Trophoblast cell (in vitro differentiated cells and primary cell): ENCODE measurements around the gene GCH1.
"Not testable (repeated sequence)": the region's sequence is repeated elsewhere in the genome, so short reads cannot be mapped to it uniquely, and the experiment has no call there.

Experiments used
- DNase-seq, 2 donors: peaks; one replicate each; pipeline ENCODE4 v3.0.0-alpha.2; 2016
- H2AFZ ChIP-seq: 2 replicates; pipeline ENCODE4 v1.6.1; 2013; ENCODE audit warnings: low read length, moderate library complexity, mild to moderate bottlenecking; ENCODE audit not compliant: insufficient read depth, poor library complexity
- H2AK5ac ChIP-seq: 2 replicates; pipeline ENCODE4 v1.6.1; 2013; ENCODE audit warnings: mild to moderate bottlenecking, low read length
- H2BK120ac ChIP-seq: 2 replicates; pipeline ENCODE4 v1.6.1; 2013; ENCODE audit warnings: low read length, mild to moderate bottlenecking, moderate library complexity; ENCODE audit not compliant: insufficient read depth, poor library complexity
- H2BK12ac ChIP-seq: 2 replicates; pipeline ENCODE4 v1.6.1; 2013; ENCODE audit warnings: mild to moderate bottlenecking, low read length, moderate library complexity
- H2BK5ac ChIP-seq: 2 replicates; pipeline ENCODE4 v1.6.1; 2013; ENCODE audit warnings: low read length, low read depth, moderate library complexity, mild to moderate bottlenecking; ENCODE audit not compliant: poor library complexity
- H3K14ac ChIP-seq: 2 replicates; pipeline ENCODE4 v1.6.1; 2013; ENCODE audit warnings: mild to moderate bottlenecking, low read length
- H3K18ac ChIP-seq: 2 replicates; pipeline ENCODE4 v1.6.1; 2013; ENCODE audit warnings: mild to moderate bottlenecking, low read length
- H3K23ac ChIP-seq: 2 replicates; pipeline ENCODE4 v1.6.1; 2013; ENCODE audit warnings: low read length
- H3K27ac ChIP-seq: 2 replicates; pipeline ENCODE4 v1.5.1; 2013; ENCODE audit warnings: low read depth, mild to moderate bottlenecking, inconsistent platforms, low read length, moderate library complexity
- H3K27me3 ChIP-seq: 2 replicates; pipeline ENCODE4 v1.6.1; 2013; ENCODE audit warnings: inconsistent platforms, mild to moderate bottlenecking, low read length, moderate library complexity; ENCODE audit not compliant: insufficient read depth
- H3K36me3 ChIP-seq, 2 experiments: 1 replicate in 1 of 2; 2 replicates in 1 of 2; pipeline ENCODE4 v1.6.1; 2013; ENCODE audit warnings: low read length in 2 of 2, mild to moderate bottlenecking in 2 of 2, moderate library complexity in 1 of 2; ENCODE audit not compliant: insufficient read depth in 2 of 2, control insufficient read depth in 1 of 2
- H3K4ac ChIP-seq: 2 replicates; pipeline ENCODE4 v1.6.1; 2013; ENCODE audit warnings: low read depth, mild to moderate bottlenecking, low read length, moderate library complexity
- H3K4me1 ChIP-seq, 2 experiments: 1 replicate in 1 of 2; 2 replicates in 1 of 2; pipeline ENCODE4 v1.6.1; 2013; ENCODE audit warnings: low read length in 2 of 2, mild to moderate bottlenecking in 2 of 2, moderate library complexity in 1 of 2; ENCODE audit not compliant: insufficient read depth in 2 of 2, control insufficient read depth in 1 of 2
- H3K4me2 ChIP-seq: 2 replicates; pipeline ENCODE4 v1.6.1; 2013; ENCODE audit warnings: inconsistent platforms, mild to moderate bottlenecking, low read length, moderate library complexity
- H3K4me3 ChIP-seq: 2 replicates; pipeline ENCODE4 v1.5.1; 2013; ENCODE audit warnings: mild to moderate bottlenecking, low read depth, low read length, inconsistent platforms
- H3K79me1 ChIP-seq: one replicate; pipeline ENCODE4 v1.6.1; 2013; ENCODE audit warnings: low read length
- H3K79me2 ChIP-seq: 2 replicates; pipeline ENCODE4 v1.6.1; 2013; ENCODE audit warnings: low read length, mild to moderate bottlenecking; ENCODE audit not compliant: control insufficient read depth, insufficient read depth, poor library complexity
- H3K9ac ChIP-seq: 2 replicates; pipeline ENCODE4 v1.6.1; 2013; ENCODE audit warnings: mild to moderate bottlenecking, low read length
- H3K9me3 ChIP-seq: 2 replicates; pipeline ENCODE4 v1.6.1; 2013; ENCODE audit warnings: low read depth, mild to moderate bottlenecking, control low read depth, inconsistent platforms, low read length; ENCODE audit not compliant: insufficient read depth
- H4K12ac ChIP-seq: 2 replicates; pipeline ENCODE4 v1.6.1; 2013; ENCODE audit warnings: low read depth, mild to moderate bottlenecking, low read length, moderate library complexity
- H4K8ac ChIP-seq: 2 replicates; pipeline ENCODE4 v1.6.1; 2013; ENCODE audit warnings: low read depth, mild to moderate bottlenecking, low read length, moderate library complexity
- H4K91ac ChIP-seq: one replicate; pipeline ENCODE4 v1.6.1; 2013; ENCODE audit warnings: low read depth, mild to moderate bottlenecking, low read length, moderate library complexity
- WGBS: extraction: QIAGEN DNeasy Blood & Tissue Kit; methylation state at CpG from one replicate; pipeline ENCODE4 v1.1.7; 2013; ENCODE audit warnings: missing lambda C conversion rate; ENCODE audit not compliant: insufficient read length, insufficient coverage; ENCODE audit errors: extremely low coverage; 5-methylcytosine and 5-hydroxymethylcytosine counted together

The GCH1 gene

DNA sequence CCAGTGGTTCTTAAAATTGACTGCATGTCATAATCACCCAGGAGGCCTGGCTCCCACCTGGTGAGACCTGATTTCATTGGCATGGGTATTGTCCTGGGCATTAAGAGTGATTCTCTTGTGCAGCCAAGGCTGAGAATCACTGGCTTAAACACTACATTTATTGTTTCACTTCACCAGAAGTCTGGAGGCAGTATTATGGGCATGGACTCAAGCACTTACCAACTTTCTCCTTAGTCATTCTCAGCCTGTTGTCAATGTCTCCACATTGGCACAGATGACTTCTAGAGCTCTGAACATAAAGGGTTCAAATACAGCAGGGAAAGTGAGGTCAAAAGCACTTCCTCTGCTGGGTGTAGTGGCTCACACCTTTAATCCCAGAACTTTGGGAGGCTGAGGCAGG is 25.6 kb upstream of the GCH1 start:
- Histone ChIP-seq H3K79me1 (no peaks in the 10 kb centered on the region), H3K9ac (no peak overlapping the region)

DNA sequence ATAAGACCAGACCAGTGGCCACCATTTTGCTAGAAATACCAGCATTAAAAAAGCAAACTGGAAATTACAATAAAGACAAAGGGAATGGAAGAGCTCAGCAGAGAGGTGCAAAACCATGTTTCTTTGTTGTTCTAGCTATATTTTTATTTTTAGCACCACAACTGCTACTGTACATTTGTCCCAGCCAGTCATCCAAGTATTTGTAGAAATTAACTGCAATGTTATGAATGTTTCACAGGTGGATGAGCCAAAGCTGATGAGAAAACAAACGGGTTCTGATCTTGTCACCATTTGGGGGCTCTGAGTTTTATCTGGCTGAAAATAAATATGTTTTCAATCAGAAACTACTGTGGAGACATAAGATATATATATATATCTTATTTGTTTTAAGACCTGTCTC is 24.9 kb upstream of the GCH1 start:
- H3K27me3 ChIP-seq = no peaks in the 10 kb centered on the region
- H3K36me3 ChIP-seq = no peaks in the 10 kb centered on the region
- H3K18ac ChIP-seq = no peak overlapping the region
- H3K9ac ChIP-seq = no peak overlapping the region
- H2AK5ac ChIP-seq = no peak overlapping the region
- no peaks in the 10 kb centered on the region for H3K9me3 ChIP-seq
- H2BK5ac ChIP-seq = no peak overlapping the region
- DNase-seq = no peak
- H2AFZ ChIP-seq = no peak overlapping the region
- H3K23ac ChIP-seq = no peak overlapping the region
- no peak overlapping the region for H2BK120ac ChIP-seq
- no peak overlapping the region for H4K12ac ChIP-seq
- no peak overlapping the region for H4K91ac ChIP-seq
- no peak overlapping the region for H2BK12ac ChIP-seq
- H3K4me2 ChIP-seq = no peak overlapping the region
- H3K14ac ChIP-seq = no peak overlapping the region
- no peak overlapping the region for H3K4me3 ChIP-seq
- H3K79me1 ChIP-seq = no peaks in the 10 kb centered on the region
- H4K8ac ChIP-seq = no peak overlapping the region
- no peaks in the 10 kb centered on the region for H3K4me1 ChIP-seq
- no CpG with 5 or more reads among the region's 1 CpG for WGBS
- no peaks in the 10 kb centered on the region for H3K79me2 ChIP-seq
- H3K27ac ChIP-seq = no peak overlapping the region
- no peak overlapping the region for H3K4ac ChIP-seq

More for the DNA sequence above, 25.6 kb upstream of the GCH1 start:
- DNase-seq = no peak
- Histone ChIP-seq H2BK12ac (no peak overlapping the region), H2AFZ (no peak overlapping the region), H3K36me3 (no peaks in the 10 kb centered on the region), H2AK5ac (no peak overlapping the region), H3K4me1 (no peaks in the 10 kb centered on the region), H2BK120ac (no peak overlapping the region), H3K23ac (no peak overlapping the region), H3K79me2 (no peaks in the 10 kb centered on the region), H3K14ac (no peak overlapping the region), H4K91ac (no peak overlapping the region), H2BK5ac (no peak overlapping the region), H4K12ac (no peak overlapping the region), H3K27ac (no peak overlapping the region), H3K4ac (no peak overlapping the region), H3K4me2 (no peak overlapping the region), H3K27me3 (no peaks in the 10 kb centered on the region), H3K18ac (no peak overlapping the region), H3K4me3 (no peak overlapping the region), H4K8ac (no peak overlapping the region), H3K9me3 (no peaks in the 10 kb centered on the region)

DNA sequence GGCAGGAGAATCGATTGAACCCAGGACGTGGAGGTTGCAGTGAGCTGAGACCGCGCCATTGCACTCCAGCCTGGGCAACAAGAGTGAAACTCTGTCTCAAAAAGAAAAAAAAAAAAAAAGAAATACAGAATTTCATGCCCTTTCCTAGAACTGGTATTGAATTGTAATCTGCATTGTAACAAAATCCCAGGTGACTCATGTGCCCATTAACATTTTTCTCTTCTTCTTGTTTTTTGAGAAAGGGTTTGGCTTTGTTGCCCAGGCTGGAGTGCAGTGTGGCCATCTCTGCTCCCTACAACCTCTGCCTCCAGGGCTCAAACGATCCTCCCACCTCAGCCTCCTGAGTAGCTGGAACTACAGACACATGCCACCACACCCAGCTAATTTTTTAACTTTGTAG is 23.9 kb upstream of the GCH1 start:
- not testable (repeated sequence) for H3K14ac ChIP-seq, H3K79me2 ChIP-seq, H3K4me3 ChIP-seq, H3K36me3 ChIP-seq, H3K9me3 ChIP-seq, H4K91ac ChIP-seq, H3K27ac ChIP-seq, H3K18ac ChIP-seq, H3K4me1 ChIP-seq, H2AFZ ChIP-seq, H4K8ac ChIP-seq, H3K4ac ChIP-seq, H4K12ac ChIP-seq, H2BK12ac ChIP-seq, H2BK120ac ChIP-seq, H2AK5ac ChIP-seq, H3K9ac ChIP-seq, H3K79me1 ChIP-seq, H2BK5ac ChIP-seq, H3K23ac ChIP-seq, H3K4me2 ChIP-seq, H3K27me3 ChIP-seq, DNase-seq
- WGBS = no CpG with 5 or more reads among the region's 5 CpGs

DNA sequence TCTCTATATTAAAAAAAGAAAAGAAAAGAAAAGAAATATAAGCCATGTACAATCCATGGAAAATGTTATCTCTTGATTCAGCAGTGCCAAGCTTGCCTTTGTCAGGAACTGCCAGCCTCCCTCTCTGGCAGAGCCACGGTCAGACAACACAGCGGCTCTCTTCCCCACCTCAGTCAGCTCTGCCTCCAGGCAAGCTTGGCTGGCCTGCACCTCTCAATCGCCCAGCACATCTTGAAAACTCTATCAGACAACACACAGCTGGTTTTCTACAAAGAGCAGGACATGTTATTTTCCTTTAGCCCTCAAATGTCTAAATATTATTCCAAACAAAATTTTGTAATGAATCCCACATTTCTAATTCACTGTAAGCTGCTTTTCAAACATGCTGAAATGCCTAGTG is 20.0 kb upstream of the GCH1 start:
- H3K9me3 ChIP-seq = no peaks in the 10 kb centered on the region
- H3K79me1 ChIP-seq = no peaks in the 10 kb centered on the region
- no peaks in the 10 kb centered on the region for H3K27me3 ChIP-seq
- H4K8ac ChIP-seq = no peak overlapping the region
- H3K9ac ChIP-seq = no peak overlapping the region
- H3K14ac ChIP-seq = no peak overlapping the region
- no peak overlapping the region for H3K4me2 ChIP-seq
- no peaks in the 10 kb centered on the region for H3K79me2 ChIP-seq
- no peak overlapping the region for H2AK5ac ChIP-seq
- H2BK12ac ChIP-seq = no peak overlapping the region
- H3K36me3 ChIP-seq = no peaks in the 10 kb centered on the region
- no peak overlapping the region for H3K4me3 ChIP-seq
- DNase-seq = no peak
- no peak overlapping the region for H4K91ac ChIP-seq
- H3K4ac ChIP-seq = no peak overlapping the region
- no peaks in the 10 kb centered on the region for H3K4me1 ChIP-seq
- no peak overlapping the region for H4K12ac ChIP-seq
- H3K18ac ChIP-seq = no peak overlapping the region
- H3K27ac ChIP-seq = no peak overlapping the region
- no CpG with 5 or more reads among the region's 3 CpGs for WGBS
- H3K23ac ChIP-seq = no peak overlapping the region
- no peak overlapping the region for H2BK120ac ChIP-seq
- H2BK5ac ChIP-seq = no peak overlapping the region
- no peak overlapping the region for H2AFZ ChIP-seq

DNA sequence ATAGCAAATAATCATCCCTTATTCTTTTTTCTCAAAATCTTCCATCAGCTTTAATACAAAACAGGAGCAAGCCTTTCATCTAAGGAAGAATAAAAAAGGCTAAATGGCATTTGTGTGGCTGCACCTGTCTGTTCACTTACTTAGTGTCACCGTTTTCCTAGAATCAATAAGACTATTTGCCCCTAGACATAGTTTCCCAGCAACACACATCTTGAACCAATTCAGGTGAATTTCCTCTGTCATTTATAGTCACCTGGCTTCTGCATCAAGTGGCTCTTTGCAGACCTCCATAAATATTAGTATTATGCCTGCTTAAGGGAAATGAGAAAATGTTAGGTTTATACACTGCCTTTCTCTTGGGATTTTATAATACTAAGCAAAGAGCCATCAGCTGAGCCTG is 17.4 kb upstream of the GCH1 start:
- Histone ChIP-seq H2BK5ac (no peak overlapping the region), H3K4me2 (no peak overlapping the region), H2BK12ac (no peak overlapping the region), H3K79me2 (no peaks in the 10 kb centered on the region), H3K23ac (no peak overlapping the region), H3K27ac (no peak overlapping the region), H3K4me1 (no peaks in the 10 kb centered on the region), H2AFZ (no peak overlapping the region), H3K27me3 (no peaks in the 10 kb centered on the region), H2BK120ac (no peak overlapping the region), H4K12ac (no peak overlapping the region), H4K8ac (no peak overlapping the region), H3K4ac (no peak overlapping the region), H3K4me3 (no peak overlapping the region), H3K9me3 (no peaks in the 10 kb centered on the region), H3K18ac (no peak overlapping the region), H4K91ac (no peak overlapping the region), H3K79me1 (no peaks in the 10 kb centered on the region), H3K36me3 (no peaks in the 10 kb centered on the region), H3K9ac (no peak overlapping the region), H2AK5ac (no peak overlapping the region), H3K14ac (no peak overlapping the region)
- WGBS = no CpG with 5 or more reads among the region's 1 CpG
- no peak for DNase-seq
